SU-DHL-6 (cell line): ENCODE results near the gene RPTOR.

Experiments used
- H2AFZ ChIP-seq: fragments of 200-600 bp; sonication (generic); 2 replicates; pipeline ENCODE4 v1.6.1; 2014; ENCODE audit warnings: low read depth, mild to moderate bottlenecking, moderate library complexity, mixed read lengths, antibody characterized with exemption, low read length; ENCODE audit not compliant: severe bottlenecking
- H3F3A ChIP-seq: fragments of 200-600 bp; shearing (Covaris generic); 2 replicates; pipeline ENCODE4 v1.6.0; 2016; ENCODE audit warnings: antibody characterized with exemption, mild to moderate bottlenecking; ENCODE audit not compliant: insufficient read depth
- H3K27ac ChIP-seq: fragments of 200-600 bp; sonication (generic); 2 replicates; pipeline ENCODE4 v1.5.1; 2016; ENCODE audit warnings: low read depth, mild to moderate bottlenecking, low read length, moderate library complexity, mixed read lengths
- H3K27me3 ChIP-seq: fragments of 200-600 bp; sonication (generic), shearing (Covaris generic); 2 replicates; pipeline ENCODE4 v1.6.0; 2014; ENCODE audit warnings: mild to moderate bottlenecking, low read length
- H3K36me3 ChIP-seq: fragments of 200-600 bp; sonication (generic); 2 replicates; pipeline ENCODE4 v1.6.1; 2014; ENCODE audit warnings: mild to moderate bottlenecking, low read length, mixed read lengths
- H3K4me2 ChIP-seq: fragments of 300-600, 200-600 bp; shearing (Covaris generic), sonication (generic); 2 replicates; pipeline ENCODE4 v1.6.0; 2014; ENCODE audit warnings: low read length, low read depth, mild to moderate bottlenecking; ENCODE audit not compliant: poor library complexity, severe bottlenecking
- H3K4me3 ChIP-seq: fragments of 200-600 bp; sonication (generic); 2 replicates; pipeline ENCODE4 v1.5.1; 2014; ENCODE audit warnings: antibody characterized with exemption, low read length, mild to moderate bottlenecking, mixed read lengths; ENCODE audit not compliant: insufficient read depth, poor library complexity, severe bottlenecking
- H3K79me2 ChIP-seq: fragments of 200-600 bp; sonication (generic); 2 replicates; pipeline ENCODE4 v1.6.1; 2014; ENCODE audit warnings: mild to moderate bottlenecking, low read length, moderate library complexity; ENCODE audit not compliant: insufficient read depth
- H3K9ac ChIP-seq: fragments of 200-600 bp; sonication (generic); 2 replicates; pipeline ENCODE4 v1.7.0; 2014; ENCODE audit warnings: mild to moderate bottlenecking, low read length
- H3K9me2 ChIP-seq: fragments of 200-600 bp; sonication (generic); replicated peaks from 2 replicates; pipeline ENCODE4 v1.6.1; 2014; ENCODE audit warnings: low read length; ENCODE audit not compliant: insufficient read depth
- H3K9me3 ChIP-seq: fragments of 200-600 bp; sonication (generic); 2 replicates; pipeline ENCODE4 v1.6.1; 2014; ENCODE audit warnings: low read length, mixed read lengths; ENCODE audit not compliant: insufficient read depth
- H4K20me1 ChIP-seq: fragments of 200-600 bp; sonication (generic); 2 replicates; pipeline ENCODE4 v1.6.1; 2014; ENCODE audit warnings: low read depth, mild to moderate bottlenecking, antibody characterized with exemption, low read length, moderate library complexity, mixed read lengths
- CTCF ChIP-seq: fragments of 200-600 bp; sonication (generic); IDR thresholded peaks from one replicate; pipeline ENCODE4 v1.5.1; 2017; ENCODE audit warnings: antibody characterized with exemption, mild to moderate bottlenecking, low read length, moderate library complexity; ENCODE audit not compliant: insufficient read depth, poor library complexity, severe bottlenecking
- EZH2phosphoT487 ChIP-seq: fragments of 200-600 bp; sonication (generic), shearing (Covaris generic); conservative IDR thresholded peaks from 2 replicates; pipeline ENCODE4 v1.6.1; 2018; ENCODE audit warnings: mild to moderate bottlenecking, antibody characterized with exemption, low read length, moderate library complexity, mixed read lengths

RPTOR gene

GRCh38 chr17:81011951-81012350, 467.3 kb downstream of the RPTOR start:
- TF ChIP-seq CTCF, result no peak
- TF ChIP-seq EZH2phosphoT487, result no peak
- H3K9ac ChIP-seq, result no peak overlapping the region
- H4K20me1 ChIP-seq, result no peaks in the 10 kb centered on the region
- no peaks in the 10 kb centered on the region for H3K9me3 ChIP-seq
- no peaks in the 10 kb centered on the region for H3F3A ChIP-seq
- H3K36me3 ChIP-seq, result no peaks in the 10 kb centered on the region
- no peak overlapping the region for H3K4me2 ChIP-seq
- H3K27ac ChIP-seq, result no peak overlapping the region
- H2AFZ ChIP-seq, result no peak overlapping the region
- H3K79me2 ChIP-seq, result no peaks in the 10 kb centered on the region
- no peaks in the 10 kb centered on the region for H3K9me2 ChIP-seq
- H3K4me3 ChIP-seq, result no peak overlapping the region
- H3K27me3 ChIP-seq, result no peaks in the 10 kb centered on the region

- Histone ChIP-seq H3K36me3 (no peaks in the 10 kb centered on the region), H3K9ac (no peak overlapping the region), H3K9me2 (no peaks in the 10 kb centered on the region), H3F3A (no peaks in the 10 kb centered on the region), H3K27me3 (no peaks in the 10 kb centered on the region), H3K4me3 (no peak overlapping the region), H4K20me1 (no peaks in the 10 kb centered on the region), H3K9me3 (no peaks in the 10 kb centered on the region), H3K27ac (no peak overlapping the region), H2AFZ (no peak overlapping the region), H3K79me2 (no peaks in the 10 kb centered on the region), H3K4me2 (no peak overlapping the region)
- TF ChIP-seq CTCF (no peak), EZH2phosphoT487 (no peak)
These were observed 468.2 kb downstream of the RPTOR start for GRCh38 chr17:81012574-81013447.

- H3K4me3 ChIP-seq, result no peak overlapping the region
- H3F3A ChIP-seq, result no peaks in the 10 kb centered on the region
- no peak overlapping the region for H3K4me2 ChIP-seq
- no peaks in the 10 kb centered on the region for H3K79me2 ChIP-seq
- H3K36me3 ChIP-seq, result no peaks in the 10 kb centered on the region
- TF ChIP-seq EZH2phosphoT487 (no peak), CTCF (no peak)
- H3K27ac ChIP-seq, result no peak overlapping the region
- no peaks in the 10 kb centered on the region for H3K9me3 ChIP-seq
- no peaks in the 10 kb centered on the region for H3K27me3 ChIP-seq
- H3K9me2 ChIP-seq, result no peaks in the 10 kb centered on the region
- no peak overlapping the region for H3K9ac ChIP-seq
- no peaks in the 10 kb centered on the region for H4K20me1 ChIP-seq
- H2AFZ ChIP-seq, result no peak overlapping the region
These were observed 469.0 kb downstream of the RPTOR start for GRCh38 chr17:81013642-81014041.
